Transverse colon (tissue), 4 donors: ENCODE data around the gene EFNA5.

Experiments
- CTCF ChIP-seq, 5 experiments: fragments of 200-600 bp in 3 of 5; fragments of 450-650 bp in 2 of 5; sonication (generic) in 3 of 5; IDR thresholded peaks; 1 replicate in 2 of 5; 2 replicates in 3 of 5; pipeline ENCODE4 v1.5.1; 2016 to 2017; ENCODE audit warnings: antibody characterized with exemption in 5 of 5, inconsistent platforms in 3 of 5, mild to moderate bottlenecking in 2 of 5, moderate library complexity in 1 of 5
- POLR2AphosphoS5 ChIP-seq, 3 donors: sonication (generic); formaldehyde crosslinking; IDR thresholded peaks; one replicate each; pipeline ENCODE4 v1.6.1; 2016; ENCODE audit warnings: antibody characterized with exemption in 3 of 3

GRCh38 chr5:107612541-107612940 lies 58.2 kb downstream of the EFNA5 start:
- no peak for TF ChIP-seq POLR2AphosphoS5 (IDR thresholded peaks at IDR 0.05)
- TF ChIP-seq CTCF (IDR thresholded peaks at IDR 0.05): no peak
